ENCODE results near the gene UNC13D. TPM values are rescaled to one million over a fixed set of nuclear protein-coding genes. Genes with fewer than 3 reads are reported as not detected.

Gene UNC13D
- polyA plus RNA-seq, 3 donors, result 28.4 to 111 (median 53.3) TPM

DNA sequence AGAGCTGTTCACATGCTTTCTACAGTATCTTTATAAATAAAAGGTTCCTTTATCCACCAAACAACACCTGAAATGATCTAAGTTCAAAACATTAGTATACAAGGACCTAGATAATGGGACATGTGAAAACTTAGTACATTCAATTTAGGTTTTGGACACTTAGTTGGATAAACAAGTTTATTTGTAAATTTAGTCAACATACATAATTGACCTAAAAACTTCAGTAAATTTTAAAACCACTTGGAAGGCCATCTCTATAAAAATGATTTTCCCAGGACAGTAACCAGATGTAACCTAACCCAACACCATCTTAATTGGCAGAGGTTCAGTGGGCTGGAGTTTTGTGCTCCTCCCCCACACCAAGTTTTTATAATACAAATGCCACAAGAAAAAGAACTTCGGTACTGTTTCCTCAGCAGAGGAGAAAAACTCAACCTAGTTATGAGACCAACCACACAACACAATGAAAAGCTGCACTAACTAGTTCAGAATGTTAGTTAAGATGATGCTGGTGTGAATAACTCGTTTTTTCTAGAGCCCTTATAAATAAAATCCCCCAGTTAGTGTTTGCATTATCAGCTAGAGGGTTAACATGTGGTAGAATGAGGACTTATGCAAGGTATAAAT, 66.8 kb downstream of the UNC13D start:
- peaks cover 22 to 41% of the 10 kb centered on the region in 2 donors for H3K36me3 ChIP-seq (replicated peaks in 1 of 2; ENCODE audit: control insufficient read depth in 1 of 2, insufficient read depth in 2 of 2, low read length in 2 of 2)
- WGBS (ENCODE audit: insufficient coverage), result no CpG with 5 or more reads among the region's 2 CpGs

More for the DNA sequence above, 66.8 kb downstream of the UNC13D start:
- H3K4me1 ChIP-seq (ENCODE audit: control insufficient read depth in 1 of 2, insufficient read depth in 2 of 2, low read length in 2 of 2), result peaks cover 28 to 41% of the 10 kb centered on the region in 2 donors
- DNase-seq, result no peak
- peak overlapping the region in 1 of 2 donors; percentile 95 for H3K27ac ChIP-seq (ENCODE audit: low read depth in 1 of 2, low read length in 2 of 2)
- H4K20me1 ChIP-seq (ENCODE audit: insufficient read depth, low read length), result peaks cover 57% of the 10 kb centered on the region
- peak overlapping the region; percentile 67 to 99 (median 96) for H3K4me3 ChIP-seq (replicated peaks in 1 of 3; ENCODE audit: low read depth in 2 of 3, low read length in 3 of 3)
- intact Hi-C loops (cut with micrococcal nuclease), result loop anchor here (5.0 to 10.0 kb wide), 3 partner anchors 70 to 487 kb away; partner anchors contain the start of genes UBALD2 (in 1 of the 2) and WBP2 (in 1 of the 2)
- Mint-ChIP-seq H3K4me3 (peak overlapping the region; percentile 93 to 99), H3K27ac (peak overlapping the region in 3 of 7 donors; percentile 25 to 96 (median 30)), H3K27me3 (ENCODE audit: low read depth in 3 of 3) (peaks cover 0 to 2% (median 1%) of the 10 kb centered on the region in 3 donors), H3K36me3 (peaks cover 28 to 49% of the 10 kb centered on the region in 2 donors), H3K9me3 (peaks cover 0 to 8% (median 0%) of the 10 kb centered on the region in 7 donors), H3K4me1 (peaks cover 26% of the 10 kb centered on the region)
- no peaks in the 10 kb centered on the region for H3K9me3 ChIP-seq (replicated peaks in 1 of 2; ENCODE audit: control insufficient read depth in 1 of 2, insufficient read depth in 1 of 2, low read length in 2 of 2)
- TF ChIP-seq, protein P1, sequence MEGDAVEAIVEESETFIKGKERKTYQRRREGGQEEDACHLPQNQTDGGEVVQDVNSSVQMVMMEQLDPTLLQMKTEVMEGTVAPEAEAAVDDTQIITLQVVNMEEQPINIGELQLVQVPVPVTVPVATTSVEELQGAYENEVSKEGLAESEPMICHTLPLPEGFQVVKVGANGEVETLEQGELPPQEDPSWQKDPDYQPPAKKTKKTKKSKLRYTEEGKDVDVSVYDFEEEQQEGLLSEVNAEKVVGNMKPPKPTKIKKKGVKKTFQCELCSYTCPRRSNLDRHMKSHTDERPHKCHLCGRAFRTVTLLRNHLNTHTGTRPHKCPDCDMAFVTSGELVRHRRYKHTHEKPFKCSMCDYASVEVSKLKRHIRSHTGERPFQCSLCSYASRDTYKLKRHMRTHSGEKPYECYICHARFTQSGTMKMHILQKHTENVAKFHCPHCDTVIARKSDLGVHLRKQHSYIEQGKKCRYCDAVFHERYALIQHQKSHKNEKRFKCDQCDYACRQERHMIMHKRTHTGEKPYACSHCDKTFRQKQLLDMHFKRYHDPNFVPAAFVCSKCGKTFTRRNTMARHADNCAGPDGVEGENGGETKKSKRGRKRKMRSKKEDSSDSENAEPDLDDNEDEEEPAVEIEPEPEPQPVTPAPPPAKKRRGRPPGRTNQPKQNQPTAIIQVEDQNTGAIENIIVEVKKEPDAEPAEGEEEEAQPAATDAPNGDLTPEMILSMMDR (IDR thresholded peaks at IDR 0.05), result no peak
- H3K4me2 ChIP-seq (replicated peaks; ENCODE audit: extremely low read depth, low read length, poor library complexity, severe bottlenecking), result peak overlapping the region; percentile 85
- H3K9ac ChIP-seq (ENCODE audit: insufficient read depth, low read length, poor library complexity, severe bottlenecking), result peak overlapping the region; percentile 94
- H3K79me2 ChIP-seq (ENCODE audit: insufficient read depth, low read length), result peaks cover 40% of the 10 kb centered on the region
- no peaks in the 10 kb centered on the region for H3K27me3 ChIP-seq (ENCODE audit: control insufficient read depth in 2 of 2, insufficient read depth in 2 of 2, low read length in 2 of 2)
- no peak overlapping the region for H2AFZ ChIP-seq (ENCODE audit: insufficient read depth, low read depth, low read length, poor library complexity, severe bottlenecking)

Other genes with a start within 250 kb of the UNC13D start
- 1 to 10 TPM in 1 of 3 donors, under 1 TPM in 2; 0.15 to 3.3 (median 0.43) TPM for gene SMIM5, start 211.0 kb downstream of the UNC13D start, polyA plus RNA-seq
- 10 to 100 TPM in 1 of 3 donors, 1 to 10 TPM in 2; 3.1 to 27.7 (median 4.4) TPM for gene RECQL5, start 177.2 kb downstream of the UNC13D start, polyA plus RNA-seq
- 100 to 1,000 TPM in 1 of 3 donors, 10 to 100 TPM in 2; 43.8 to 130 (median 61.6) TPM for gene SAP30BP, start 177.1 kb downstream of the UNC13D start, polyA plus RNA-seq
- under 1 TPM in 2 of 3 donors, not detected in 1; 0.09 to 0.82 TPM for gene ITGB4, start 122.9 kb downstream of the UNC13D start, polyA plus RNA-seq
- gene GALK1, start 79.2 kb downstream of the UNC13D start, polyA plus RNA-seq, result 100 to 1,000 TPM in 1 of 3 donors, 10 to 100 TPM in 2; 44.8 to 108 (median 84.3) TPM
- gene UNK, start 59.6 kb downstream of the UNC13D start, polyA plus RNA-seq, result 10 to 100 TPM in 1 of 3 donors, 1 to 10 TPM in 2; 6.3 to 12.9 (median 7.8) TPM
- gene WBP2, start 10.9 kb upstream of the UNC13D start, polyA plus RNA-seq, result 10 to 100 TPM; 62.4 to 93.3 (median 67.9) TPM
- gene TRIM47, start 34.2 kb upstream of the UNC13D start, polyA plus RNA-seq, result under 1 TPM in 1 of 3 donors, not detected in 2; 0.20 TPM
- 10 to 100 TPM in 1 of 3 donors, 1 to 10 TPM in 2; 5.6 to 10.4 (median 5.9) TPM for gene TRIM65, start 52.5 kb upstream of the UNC13D start, polyA plus RNA-seq
- gene MRPL38, start 60.5 kb upstream of the UNC13D start, polyA plus RNA-seq, result 10 to 100 TPM; 27.8 to 44.1 (median 36.0) TPM
- 1 to 10 TPM in 1 of 3 donors, under 1 TPM in 2; 0.32 to 4.4 (median 0.62) TPM for gene FBF1, start 96.6 kb upstream of the UNC13D start, polyA plus RNA-seq
- gene ACOX1, start 134.8 kb upstream of the UNC13D start, polyA plus RNA-seq, result 10 to 100 TPM; 21.6 to 49.7 (median 49.2) TPM
- 10 to 100 TPM; 22.4 to 37.2 (median 31.3) TPM for gene TEN1, start 134.8 kb upstream of the UNC13D start, polyA plus RNA-seq
- 10 to 100 TPM in 1 of 3 donors, not detected in 2; 25.5 TPM for gene CDK3, start 156.5 kb upstream of the UNC13D start, polyA plus RNA-seq
- not detected for gene EVPL, start 182.9 kb upstream of the UNC13D start, polyA plus RNA-seq
- gene SRP68, start 228.1 kb upstream of the UNC13D start, polyA plus RNA-seq, result 10 to 100 TPM; 27.4 to 47.1 (median 42.1) TPM
- 1 to 10 TPM in 2 of 3 donors, under 1 TPM in 1; 0.22 to 4.8 (median 1.1) TPM for gene GALR2, start 230.4 kb upstream of the UNC13D start, polyA plus RNA-seq
- gene ZACN, start 234.8 kb upstream of the UNC13D start, polyA plus RNA-seq, result under 1 TPM in 1 of 3 donors, not detected in 2; 0.09 TPM